HepG2 (cell line): ENCODE measurements around the gene NUBP2. TPM values are rescaled to one million over a fixed set of nuclear protein-coding genes. Genes with fewer than 3 reads are reported as not detected.
A peak's percentile ranks its signal among the peaks of the same experiment; 100 is the strongest.

ENCODE experiments used
- CC2D1A ChIP-seq: sonication (generic); formaldehyde crosslinking; IDR thresholded peaks from 2 replicates; pipeline ENCODE4 v1.8.1; 2023; ENCODE audit warnings: mild to moderate bottlenecking, missing genetic modification reagents
- CHD4 ChIP-seq: fragments of 200-600 bp; sonication (generic); IDR thresholded peaks from 2 replicates; pipeline ENCODE4 v1.7.0; 2017; ENCODE audit warnings: mild to moderate bottlenecking, low read length, borderline replicate concordance
- CREB3 ChIP-seq: sonication (generic); formaldehyde crosslinking; IDR thresholded peaks from 2 replicates; pipeline ENCODE4 v1.5.0; 2020; ENCODE audit warnings: missing genetic modification reagents
- CREM ChIP-seq, 2 experiments: sonication (generic) in 1 of 2; formaldehyde crosslinking in 1 of 2; IDR thresholded peaks; 2 replicates each; pipeline versions ENCODE4 v1.4.0 to v1.6.1; 2016 to 2020; ENCODE audit warnings: antibody characterized with exemption in 1 of 2, mild to moderate bottlenecking in 1 of 2, missing genetic modification reagents in 1 of 2
- HIVEP1 ChIP-seq: sonication (generic); formaldehyde crosslinking; IDR thresholded peaks from 2 replicates; pipeline ENCODE4 v1.4.0; 2020; ENCODE audit warnings: mild to moderate bottlenecking, missing genetic modification reagents
- NR2F2 ChIP-seq: IDR thresholded peaks from 2 replicates; pipeline ENCODE4 v1.6.1; 2012; ENCODE audit warnings: low read depth, inconsistent platforms, borderline replicate concordance
- PHF20 ChIP-seq: sonication (generic); formaldehyde crosslinking; IDR thresholded peaks from 2 replicates; pipeline ENCODE4 v1.5.0; 2020; ENCODE audit warnings: mild to moderate bottlenecking, missing genetic modification reagents
- PLRG1 ChIP-seq: fragments of 450-650 bp; conservative IDR thresholded peaks from 2 replicates; pipeline ENCODE4 v1.6.1; 2016
- REXO4 ChIP-seq: sonication (generic); formaldehyde crosslinking; IDR thresholded peaks from 2 replicates; pipeline ENCODE4 v1.8.0; 2022; ENCODE audit warnings: missing genetic modification reagents, mild to moderate bottlenecking, borderline replicate concordance
- RFX1 ChIP-seq: fragments of 450-650 bp; IDR thresholded peaks from 2 replicates; pipeline ENCODE4 v1.6.1; 2017
- RNF2 ChIP-seq: fragments of 450-650 bp; conservative IDR thresholded peaks from 2 replicates; pipeline ENCODE4 v1.6.1; 2016; ENCODE audit warnings: low read depth
- SSRP1 ChIP-seq: IDR thresholded peaks from 2 replicates; pipeline ENCODE4 v1.6.1; 2016; ENCODE audit warnings: control low read depth
- TEAD2 ChIP-seq: sonication (generic); formaldehyde crosslinking; IDR thresholded peaks from 2 replicates; pipeline ENCODE4 v1.9.0; 2021; ENCODE audit warnings: missing genetic modification reagents
- TEAD3 ChIP-seq: optimal IDR thresholded peaks from 2 replicates; pipeline ENCODE3; 2016; ENCODE audit warnings: borderline replicate concordance
- ZBTB1 ChIP-seq: sonication (generic); formaldehyde crosslinking; IDR thresholded peaks from 2 replicates; pipeline ENCODE4 v1.4.0; 2020; ENCODE audit warnings: missing genetic modification reagents, borderline replicate concordance
- ZKSCAN5 ChIP-seq: sonication (generic); formaldehyde crosslinking; IDR thresholded peaks from 2 replicates; pipeline ENCODE4 v1.5.1; 2020; ENCODE audit warnings: mild to moderate bottlenecking, missing genetic modification reagents
- ZNF101 ChIP-seq: sonication (generic); formaldehyde crosslinking; IDR thresholded peaks from 2 replicates; pipeline ENCODE4 v1.4.0; 2020; ENCODE audit warnings: mild to moderate bottlenecking, low read depth, missing genetic modification reagents, borderline replicate concordance
- ZNF121 ChIP-seq: sonication (generic); formaldehyde crosslinking; IDR thresholded peaks from 2 replicates; pipeline ENCODE4 v1.5.0; 2020; ENCODE audit warnings: mild to moderate bottlenecking, missing genetic modification reagents
- ZNF136 ChIP-seq: sonication (generic); formaldehyde crosslinking; IDR thresholded peaks from 2 replicates; pipeline ENCODE4 v1.8.1; 2022; ENCODE audit warnings: low read depth, mild to moderate bottlenecking, moderate library complexity, missing genetic modification reagents
- ZNF264 ChIP-seq: sonication (generic); formaldehyde crosslinking; IDR thresholded peaks from 2 replicates; pipeline ENCODE4 v1.4.0; 2020; ENCODE audit warnings: missing genetic modification reagents
- ZNF317 ChIP-seq: sonication (generic); formaldehyde crosslinking; IDR thresholded peaks from 2 replicates; pipeline ENCODE4 v1.5.0; 2020; ENCODE audit warnings: mild to moderate bottlenecking, missing genetic modification reagents
- ZNF354B ChIP-seq: sonication (generic); formaldehyde crosslinking; IDR thresholded peaks from 2 replicates; pipeline ENCODE4 v1.8.0; 2022; ENCODE audit warnings: mild to moderate bottlenecking, missing genetic modification reagents
- ZNF580 ChIP-seq: IDR thresholded peaks from 2 replicates; pipeline ENCODE4 v1.6.1; 2016; ENCODE audit warnings: low read depth, borderline replicate concordance
- ZNF724P ChIP-seq: sonication (generic); formaldehyde crosslinking; IDR thresholded peaks from 2 replicates; pipeline ENCODE4 v1.8.0; 2022; ENCODE audit warnings: missing genetic modification reagents, borderline replicate concordance
- ZNF816 ChIP-seq: sonication (generic); formaldehyde crosslinking; IDR thresholded peaks from 2 replicates; pipeline ENCODE4 v1.8.0; 2022; ENCODE audit warnings: missing genetic modification reagents, mild to moderate bottlenecking, borderline replicate concordance
- ZNF879 ChIP-seq: sonication (generic); formaldehyde crosslinking; IDR thresholded peaks from 2 replicates; pipeline ENCODE4 v1.8.1; 2023; ENCODE audit warnings: missing genetic modification reagents
- ZNF891 ChIP-seq: sonication (generic); formaldehyde crosslinking; IDR thresholded peaks from 2 replicates; pipeline ENCODE4 v1.5.0; 2020; ENCODE audit warnings: mild to moderate bottlenecking, missing genetic modification reagents
- ZSCAN9 ChIP-seq: IDR thresholded peaks from 2 replicates; pipeline ENCODE4 v1.6.1; 2016; ENCODE audit warnings: borderline replicate concordance
- polyA plus RNA-seq, 8 experiments: library from polyadenylated mRNA; depleted of rRNA in 3 of 8; stranded (reverse) in 7 of 8; unstranded in 1 of 8; fragments of >200 nt; fragmentation: Illumina TruSeq in 4 of 8; extraction: Trizol in 4 of 8; gene quantifications; 2 replicates each; pipeline versions ENCODE4 v1.2.1 to v1.2.3, GENCODE V29; 2011 to 2016; ENCODE audit warnings: low read depth in 4 of 8, missing spikeins in 1 of 8, mixed read lengths in 1 of 8; ENCODE audit not compliant: insufficient read depth in 1 of 8
- total RNA-seq, 5 experiments: library from RNA; depleted of rRNA; stranded (reverse); fragments of >200 nt; fragmentation: Illumina TruSeq; extraction: Trizol; gene quantifications; 2 replicates each; pipeline ENCODE4 v1.2.3, GENCODE V29; 2016; ENCODE audit warnings: low read depth in 1 of 5
- TF ChIP-seq, protein P1 (sequence below): sonication (generic); formaldehyde crosslinking; IDR thresholded peaks from 2 replicates; pipeline ENCODE4 v1.8.1; 2023; ENCODE audit warnings: mild to moderate bottlenecking, moderate library complexity, missing genetic modification reagents
- TF ChIP-seq, protein P2 (sequence below): sonication (generic); formaldehyde crosslinking; IDR thresholded peaks from 2 replicates; pipeline ENCODE4 v1.4.0; 2020; ENCODE audit warnings: mild to moderate bottlenecking, low read depth, missing genetic modification reagents

The NUBP2 gene
- total and polyA plus RNA-seq, 2 of the 13 experiments (the other 11 are each of a cell fraction or from before 2014, with no cell fraction given): 25.7 to 61.5 TPM

GRCh38 chr16:1828645-1829410 is 46.1 kb downstream of the NUBP2 start (continued):
- TF ChIP-seq, protein P1, sequence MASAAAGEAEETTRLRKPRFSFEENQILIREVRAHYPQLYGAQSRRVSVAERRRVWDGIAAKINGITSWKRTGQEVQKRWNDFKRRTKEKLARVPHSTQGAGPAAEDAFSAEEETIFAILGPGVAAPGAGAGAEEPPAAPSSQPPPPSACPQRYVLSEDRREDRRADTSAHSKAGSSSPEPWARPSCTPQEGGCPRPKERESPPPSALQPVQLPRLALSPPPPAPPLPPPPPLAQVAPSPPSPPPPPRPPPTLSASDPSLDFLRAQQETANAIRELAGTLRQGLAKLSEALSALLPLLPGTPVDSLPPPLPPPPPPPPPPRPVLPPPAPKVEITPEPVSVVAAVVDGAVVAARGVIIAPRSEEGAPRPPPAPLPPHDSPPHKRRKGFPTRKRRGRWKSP: no peak
- TF ChIP-seq ZNF891 (no peak), ZSCAN9 (peak; percentile 45; the same call in 1 of the 2 replicates), ZNF816 (CRISPR knock-in tag) (no peak), TEAD3 (CRISPR knock-in tag) (peak; percentile 13), SSRP1 (no peak), TEAD2 (CRISPR knock-in tag) (no peak), CREM (IDR thresholded peaks at IDR 0.05) (peak; percentile 71; the same call in 1 of the 2 replicates), CREM (CRISPR knock-in tag; IDR thresholded peaks at IDR 0.05) (no peak), ZNF724P (no peak), ZNF580 (CRISPR knock-in tag) (no peak), ZBTB1 (CRISPR knock-in tag) (no peak), REXO4 (CRISPR knock-in tag) (no peak), CC2D1A (CRISPR knock-in tag) (no peak), ZNF317 (CRISPR knock-in tag) (peak; percentile 67), CREB3 (CRISPR knock-in tag) (no peak), ZNF121 (CRISPR knock-in tag) (no peak), RNF2 (no peak), ZNF879 (CRISPR knock-in tag) (no peak), ZNF354B (CRISPR knock-in tag) (peak; percentile 74; the same call in 1 of the 2 replicates), PHF20 (CRISPR knock-in tag) (no peak), PLRG1 (no peak), NR2F2 (peak; percentile 85), RFX1 (no peak), ZKSCAN5 (CRISPR knock-in tag) (no peak), ZNF136 (CRISPR knock-in tag) (no peak), HIVEP1 (CRISPR knock-in tag) (no peak), CHD4 (no peak), ZNF264 (CRISPR knock-in tag) (peak; percentile 61), ZNF101 (CRISPR knock-in tag) (no peak)
- TF ChIP-seq, protein P2, sequence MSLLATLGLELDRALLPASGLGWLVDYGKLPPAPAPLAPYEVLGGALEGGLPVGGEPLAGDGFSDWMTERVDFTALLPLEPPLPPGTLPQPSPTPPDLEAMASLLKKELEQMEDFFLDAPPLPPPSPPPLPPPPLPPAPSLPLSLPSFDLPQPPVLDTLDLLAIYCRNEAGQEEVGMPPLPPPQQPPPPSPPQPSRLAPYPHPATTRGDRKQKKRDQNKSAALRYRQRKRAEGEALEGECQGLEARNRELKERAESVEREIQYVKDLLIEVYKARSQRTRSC (CRISPR knock-in tag): no peak
